DND-41 (cell line): ENCODE measurements around the gene IL6R.

Experiments
- ATAC-seq: fragments of 200-7000 bp; cut with Tn5 transposase; 3 replicates; pipeline ENCODE4 v1.9.1; 2021; ENCODE audit warnings: low read depth; ENCODE audit not compliant: insufficient read depth
- DNase-seq: peaks from one replicate; pipeline ENCODE4 v3.0.0-alpha.2; 2020
- H2AFZ ChIP-seq: 2 replicates; pipeline ENCODE4 v1.6.0; 2012; ENCODE audit warnings: low read depth, low read length
- H3K27ac ChIP-seq: 2 replicates; pipeline ENCODE4 v1.5.1; 2012; ENCODE audit warnings: low read length, inconsistent platforms
- H3K27me3 ChIP-seq: fragments of 200-600 bp; sonication (generic); 2 replicates; pipeline ENCODE4 v1.6.0; 2012; ENCODE audit warnings: low read length, mild to moderate bottlenecking, inconsistent platforms; ENCODE audit not compliant: insufficient read depth, poor library complexity
- H3K36me3 ChIP-seq: 2 replicates; pipeline ENCODE4 v1.5.1; 2012; ENCODE audit warnings: low read length, inconsistent platforms; ENCODE audit not compliant: insufficient read depth
- H3K4me1 ChIP-seq: 2 replicates; pipeline ENCODE4 v1.5.1; 2012; ENCODE audit warnings: mild to moderate bottlenecking, low read length; ENCODE audit not compliant: insufficient read depth
- H3K4me2 ChIP-seq: 2 replicates; pipeline ENCODE4 v1.6.0; 2012; ENCODE audit warnings: mild to moderate bottlenecking, moderate library complexity, low read length, inconsistent platforms; ENCODE audit not compliant: insufficient read depth
- H3K4me3 ChIP-seq, 2 experiments: fragments of 200-600 bp in 1 of 2; shearing (Covaris generic) in 1 of 2; 2 replicates each; pipeline ENCODE4 v1.5.1; 2012 to 2016; ENCODE audit warnings: inconsistent platforms in 2 of 2, low read length in 2 of 2, mild to moderate bottlenecking in 2 of 2, low read depth in 1 of 2, moderate library complexity in 1 of 2
- H3K79me2 ChIP-seq: 2 replicates; pipeline ENCODE4 v1.6.0; 2012; ENCODE audit warnings: low read length, inconsistent platforms; ENCODE audit not compliant: insufficient read depth
- H3K9ac ChIP-seq: 2 replicates; pipeline ENCODE4 v1.6.0; 2012; ENCODE audit warnings: low read depth, mild to moderate bottlenecking, inconsistent platforms, low read length, moderate library complexity
- H3K9me3 ChIP-seq: 2 replicates; pipeline ENCODE4 v1.5.1; 2012; ENCODE audit warnings: low read length, moderate library complexity, mild to moderate bottlenecking, inconsistent platforms; ENCODE audit not compliant: insufficient read depth, severe bottlenecking
- H4K20me1 ChIP-seq: 2 replicates; pipeline ENCODE4 v1.6.0; 2012; ENCODE audit warnings: low read length; ENCODE audit not compliant: insufficient read depth
- EZH2 ChIP-seq: IDR thresholded peaks from 3 replicates; pipeline ENCODE4 v1.6.1; 2012; ENCODE audit warnings: borderline replicate concordance, low read depth, mild to moderate bottlenecking, moderate library complexity, low read length, inconsistent platforms; ENCODE audit not compliant: severe bottlenecking
- TF ChIP-seq, protein P1 (sequence below): IDR thresholded peaks from 2 replicates; pipeline ENCODE4 v1.5.1; 2012; ENCODE audit warnings: borderline replicate concordance, low read length, moderate library complexity, mild to moderate bottlenecking; ENCODE audit not compliant: poor library complexity, severe bottlenecking; ENCODE audit errors: extremely low read depth

IL6R gene

DNA sequence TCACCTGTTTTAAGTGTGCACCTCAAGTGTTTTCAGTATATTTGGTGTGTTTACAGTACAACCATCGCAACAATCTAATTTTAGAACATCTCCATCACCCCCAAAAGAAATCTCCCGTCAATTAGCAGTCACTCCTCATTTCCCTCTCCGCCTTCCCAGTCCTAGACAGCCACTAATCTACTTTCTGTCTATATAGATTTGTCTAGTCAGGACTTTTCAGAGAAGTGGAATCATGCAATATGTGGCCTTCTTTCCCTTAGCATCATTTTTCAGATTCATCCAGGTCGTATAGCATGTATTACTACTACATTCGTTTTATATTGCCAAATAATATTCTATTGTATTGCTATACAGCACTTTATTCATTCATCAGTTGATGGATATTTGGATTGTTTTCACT lies 98.8 kb downstream of the IL6R start:
- H4K20me1 ChIP-seq = no peaks in the 10 kb centered on the region
- H3K27ac ChIP-seq = no peak overlapping the region
- peaks cover 9% of the 10 kb centered on the region for H3K27me3 ChIP-seq
- H3K9me3 ChIP-seq = no peaks in the 10 kb centered on the region
- no peaks in the 10 kb centered on the region for H3K36me3 ChIP-seq
- no peak for DNase-seq
- no peaks in the 10 kb centered on the region for H3K79me2 ChIP-seq
- no peak overlapping the region for H2AFZ ChIP-seq
- no peak overlapping the region for H3K4me3 ChIP-seq
- TF ChIP-seq, protein P1, sequence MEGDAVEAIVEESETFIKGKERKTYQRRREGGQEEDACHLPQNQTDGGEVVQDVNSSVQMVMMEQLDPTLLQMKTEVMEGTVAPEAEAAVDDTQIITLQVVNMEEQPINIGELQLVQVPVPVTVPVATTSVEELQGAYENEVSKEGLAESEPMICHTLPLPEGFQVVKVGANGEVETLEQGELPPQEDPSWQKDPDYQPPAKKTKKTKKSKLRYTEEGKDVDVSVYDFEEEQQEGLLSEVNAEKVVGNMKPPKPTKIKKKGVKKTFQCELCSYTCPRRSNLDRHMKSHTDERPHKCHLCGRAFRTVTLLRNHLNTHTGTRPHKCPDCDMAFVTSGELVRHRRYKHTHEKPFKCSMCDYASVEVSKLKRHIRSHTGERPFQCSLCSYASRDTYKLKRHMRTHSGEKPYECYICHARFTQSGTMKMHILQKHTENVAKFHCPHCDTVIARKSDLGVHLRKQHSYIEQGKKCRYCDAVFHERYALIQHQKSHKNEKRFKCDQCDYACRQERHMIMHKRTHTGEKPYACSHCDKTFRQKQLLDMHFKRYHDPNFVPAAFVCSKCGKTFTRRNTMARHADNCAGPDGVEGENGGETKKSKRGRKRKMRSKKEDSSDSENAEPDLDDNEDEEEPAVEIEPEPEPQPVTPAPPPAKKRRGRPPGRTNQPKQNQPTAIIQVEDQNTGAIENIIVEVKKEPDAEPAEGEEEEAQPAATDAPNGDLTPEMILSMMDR = no peak
- TF ChIP-seq EZH2 = no peak
- no peak overlapping the region for H3K4me2 ChIP-seq
- H3K4me1 ChIP-seq = no peaks in the 10 kb centered on the region
- H3K9ac ChIP-seq = no peak overlapping the region
- no peak for ATAC-seq

- DNase-seq (no peak), ATAC-seq (no peak)
- no peak overlapping the region for H2AFZ ChIP-seq
- no peaks in the 10 kb centered on the region for H3K9me3 ChIP-seq
- TF ChIP-seq EZH2 = no peak
- TF ChIP-seq, protein P1 = no peak
- H4K20me1 ChIP-seq = no peaks in the 10 kb centered on the region
- no peaks in the 10 kb centered on the region for H3K36me3 ChIP-seq
- H3K79me2 ChIP-seq = no peaks in the 10 kb centered on the region
- no peak overlapping the region for H3K27ac ChIP-seq
- peaks cover 3% of the 10 kb centered on the region for H3K27me3 ChIP-seq
- H3K4me2 ChIP-seq = no peak overlapping the region
- H3K4me3 ChIP-seq = no peak overlapping the region
- no peak overlapping the region for H3K9ac ChIP-seq
- no peaks in the 10 kb centered on the region for H3K4me1 ChIP-seq
These were observed 107.6 kb downstream of the IL6R start for GRCh38 chr1:154512760-154513159.

DNA sequence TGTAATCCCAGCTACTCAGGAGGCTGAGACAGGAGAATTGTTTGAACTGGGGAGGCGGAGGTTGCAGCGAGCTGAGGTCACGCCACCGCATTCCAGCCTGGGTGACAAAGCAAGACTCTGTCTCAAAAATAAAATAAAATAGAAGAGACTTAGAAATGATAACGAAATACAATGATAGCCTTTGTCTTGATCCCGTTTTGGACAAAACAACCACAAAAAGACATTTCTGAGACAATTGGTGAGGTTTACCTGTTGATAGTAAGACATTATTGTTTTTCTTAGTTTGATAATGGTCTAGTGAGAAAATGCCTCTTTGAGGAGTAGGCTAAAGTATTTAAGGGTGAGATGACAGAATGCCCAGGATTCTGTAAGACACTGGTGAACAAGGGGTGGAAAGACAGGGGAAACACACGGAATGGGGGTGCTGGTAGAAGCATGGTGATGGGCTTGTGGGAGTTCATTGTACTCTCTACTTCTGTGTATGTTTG lies 109.0 kb downstream of the IL6R start:
- no peak overlapping the region for H3K4me2 ChIP-seq
- TF ChIP-seq EZH2 = no peak
- TF ChIP-seq, protein P1 = no peak
- H3K36me3 ChIP-seq = no peaks in the 10 kb centered on the region
- H4K20me1 ChIP-seq = no peaks in the 10 kb centered on the region
- DNase-seq (no peak), ATAC-seq (no peak)
- H3K4me1 ChIP-seq = no peaks in the 10 kb centered on the region
- H3K27ac ChIP-seq = no peak overlapping the region
- H3K79me2 ChIP-seq = no peaks in the 10 kb centered on the region
- no peaks in the 10 kb centered on the region for H3K9me3 ChIP-seq
- no peak overlapping the region for H3K9ac ChIP-seq
- no peak overlapping the region for H3K4me3 ChIP-seq
- peaks cover 3% of the 10 kb centered on the region for H3K27me3 ChIP-seq
- H2AFZ ChIP-seq = no peak overlapping the region

DNA sequence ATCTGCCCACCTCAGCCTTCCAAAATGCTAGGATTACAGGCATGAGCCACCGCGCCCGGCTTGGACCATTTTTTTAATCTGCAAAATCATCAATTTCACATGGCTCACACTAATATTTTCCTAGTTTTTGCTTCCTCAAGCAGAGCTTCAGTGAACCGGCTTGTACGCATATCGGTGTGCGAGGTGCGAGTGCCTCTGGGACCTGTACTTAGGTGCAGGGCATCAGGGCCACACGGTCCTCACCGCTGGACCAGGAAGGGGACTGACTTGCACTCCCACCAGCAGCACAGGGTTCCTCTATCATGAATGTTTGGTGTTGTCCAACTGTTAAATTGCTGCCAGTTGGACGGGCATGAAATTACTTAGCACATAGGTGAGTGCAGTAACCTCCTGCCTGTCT lies 112.5 kb downstream of the IL6R start:
- Histone ChIP-seq H3K4me2 (no peak overlapping the region), H4K20me1 (no peaks in the 10 kb centered on the region), H3K79me2 (no peaks in the 10 kb centered on the region), H3K36me3 (no peaks in the 10 kb centered on the region), H2AFZ (no peak overlapping the region), H3K4me1 (no peaks in the 10 kb centered on the region), H3K4me3 (no peak overlapping the region), H3K27ac (no peak overlapping the region), H3K9me3 (no peaks in the 10 kb centered on the region), H3K9ac (no peak overlapping the region), H3K27me3 (peaks cover 28% of the 10 kb centered on the region)
- TF ChIP-seq EZH2 = no peak
- TF ChIP-seq, protein P1 = no peak
- ATAC-seq = no peak
- no peak for DNase-seq
